Brain pericyte (primary cell): ENCODE data around the gene HES3.

ENCODE experiments used
- DNase-seq: peaks from one replicate; pipeline ENCODE4 v3.0.0-alpha.2; 2012; ENCODE audit warnings: low read depth, low spot score

Gene HES3

DNA sequence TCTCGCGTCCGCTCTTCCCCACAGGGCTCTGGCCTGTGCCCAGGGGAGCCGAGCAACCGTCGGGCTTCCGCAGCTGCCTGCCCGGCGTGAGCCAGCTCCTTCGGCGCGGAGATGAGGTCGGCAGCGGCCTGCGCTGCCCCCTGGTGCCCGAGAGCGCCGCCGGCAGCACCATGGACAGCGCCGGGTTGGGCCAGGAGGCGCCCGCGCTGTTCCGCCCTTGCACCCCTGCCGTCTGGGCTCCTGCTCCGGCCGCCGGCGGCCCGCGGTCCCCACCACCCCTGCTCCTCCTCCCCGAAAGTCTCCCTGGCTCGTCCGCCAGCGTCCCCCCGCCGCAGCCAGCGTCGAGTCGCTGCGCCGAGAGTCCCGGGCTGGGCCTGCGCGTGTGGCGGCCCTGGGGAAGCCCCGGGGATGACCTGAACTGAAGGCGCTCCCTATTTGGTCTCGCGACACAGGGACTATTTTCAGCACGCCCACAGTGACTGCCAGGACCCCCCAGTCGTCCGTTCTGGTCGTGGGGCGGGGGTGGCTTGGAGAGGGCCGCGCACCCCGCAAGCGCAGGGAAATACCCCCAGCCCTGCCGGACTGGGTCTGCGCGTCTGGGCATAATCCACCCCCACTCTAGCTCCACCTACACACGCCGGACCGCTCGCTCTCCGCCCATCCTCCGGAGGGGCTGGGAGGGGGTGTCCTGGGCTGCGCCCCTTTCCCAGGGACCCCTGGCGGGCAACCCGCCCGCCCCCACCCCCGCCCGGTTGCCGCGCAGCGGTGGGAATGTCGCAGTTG, 1.3 kb downstream of the HES3 start:
- DNase-seq = peak; percentile 32

DNA sequence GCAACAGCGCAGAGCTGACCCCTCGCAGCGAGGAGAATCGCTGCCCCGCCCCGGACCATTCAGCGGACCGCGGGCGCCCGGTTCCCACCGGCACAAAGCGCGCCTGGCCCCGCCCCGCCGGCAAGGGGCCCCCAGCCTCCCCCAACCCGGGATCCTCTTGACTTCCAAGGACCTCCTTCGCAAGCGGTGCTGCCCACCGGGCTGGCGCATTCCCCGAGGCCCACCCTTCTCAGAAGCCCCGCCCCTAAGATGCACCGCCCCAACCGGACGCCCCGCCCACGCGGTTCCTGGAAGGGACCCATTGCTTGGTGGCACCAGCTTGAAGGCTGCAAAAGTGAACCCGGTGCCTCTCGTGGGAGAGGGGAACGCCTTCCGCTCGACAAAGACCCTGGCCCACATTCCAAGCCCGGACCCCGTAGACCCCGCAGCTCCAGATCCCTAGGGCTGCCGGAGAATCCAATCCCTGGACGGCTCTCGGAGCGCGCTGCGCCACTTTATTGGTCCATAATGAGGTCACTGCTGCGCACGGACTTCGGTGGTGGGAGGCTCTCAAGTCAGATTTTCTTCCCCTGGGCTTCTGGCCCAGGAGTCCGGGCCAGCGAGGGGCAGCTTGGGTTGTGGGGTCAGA, 2.0 kb downstream of the HES3 start:
- DNase-seq = no peak

DNA sequence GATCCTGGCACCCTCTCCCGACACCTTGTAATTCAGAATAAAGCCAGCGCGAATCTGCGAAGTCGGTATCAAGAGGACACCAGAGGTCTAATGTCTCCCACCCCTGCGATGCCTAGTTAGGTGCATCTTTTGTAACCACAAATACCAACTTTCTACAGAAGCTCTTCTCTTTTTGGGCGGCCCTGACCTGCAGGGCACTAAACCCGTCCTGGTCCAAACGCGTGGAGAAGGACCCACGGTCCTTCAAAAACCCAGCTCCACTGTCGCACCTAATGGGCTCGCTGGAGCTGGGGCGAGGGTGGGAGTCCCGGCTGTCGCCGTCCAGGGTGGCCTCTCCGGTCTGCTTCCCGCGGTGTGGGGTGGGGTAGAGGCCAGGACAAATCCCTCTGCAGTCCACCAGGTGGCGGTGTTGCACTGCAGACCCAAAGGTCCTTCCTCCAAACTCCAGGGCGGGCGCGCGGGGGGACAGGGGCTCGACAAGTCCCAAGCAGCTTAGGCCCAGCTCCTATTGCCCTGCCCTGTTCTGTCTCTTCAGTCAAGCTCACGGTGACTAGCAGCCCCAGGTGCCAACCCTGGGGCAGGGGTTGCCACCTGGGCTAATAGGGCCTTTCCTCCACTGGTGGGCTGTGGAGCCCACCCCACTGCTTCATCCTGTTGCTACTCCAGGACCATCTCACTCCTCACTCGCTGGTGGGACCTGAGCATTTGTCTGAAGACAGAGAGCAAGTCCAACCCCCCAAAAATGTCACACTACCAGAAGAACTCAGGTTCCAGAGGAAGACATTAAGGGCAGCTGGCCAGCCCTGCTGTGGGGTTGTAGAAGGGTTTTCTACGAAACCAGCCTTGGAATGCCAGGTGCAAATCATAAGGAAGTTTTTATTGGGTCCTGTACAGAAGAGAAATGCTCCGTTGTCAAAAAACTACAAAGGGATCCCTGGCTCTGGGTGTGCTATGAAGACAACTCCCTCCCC, 2.8 kb downstream of the HES3 start:
- no peak for DNase-seq

DNA sequence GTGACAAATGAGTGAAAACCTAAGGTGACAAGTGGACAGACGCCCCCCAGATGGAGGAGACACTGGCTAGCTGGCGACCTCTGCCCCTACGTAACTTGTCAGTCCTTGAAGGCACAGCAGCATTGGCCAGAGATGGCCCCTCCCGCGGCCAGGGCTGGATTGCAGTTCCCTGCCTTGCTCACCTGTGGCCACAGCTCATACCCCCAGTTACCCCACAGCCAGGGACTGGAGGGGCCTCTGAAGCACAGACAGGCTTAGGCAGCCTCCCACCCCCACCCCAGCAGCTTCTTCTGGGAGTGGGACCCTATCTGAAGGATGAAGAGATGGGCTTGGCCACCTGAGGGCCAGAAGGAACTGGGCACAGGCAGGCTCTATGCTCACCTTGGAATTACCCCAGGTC, 3.7 kb downstream of the HES3 start:
- no peak for DNase-seq

DNA sequence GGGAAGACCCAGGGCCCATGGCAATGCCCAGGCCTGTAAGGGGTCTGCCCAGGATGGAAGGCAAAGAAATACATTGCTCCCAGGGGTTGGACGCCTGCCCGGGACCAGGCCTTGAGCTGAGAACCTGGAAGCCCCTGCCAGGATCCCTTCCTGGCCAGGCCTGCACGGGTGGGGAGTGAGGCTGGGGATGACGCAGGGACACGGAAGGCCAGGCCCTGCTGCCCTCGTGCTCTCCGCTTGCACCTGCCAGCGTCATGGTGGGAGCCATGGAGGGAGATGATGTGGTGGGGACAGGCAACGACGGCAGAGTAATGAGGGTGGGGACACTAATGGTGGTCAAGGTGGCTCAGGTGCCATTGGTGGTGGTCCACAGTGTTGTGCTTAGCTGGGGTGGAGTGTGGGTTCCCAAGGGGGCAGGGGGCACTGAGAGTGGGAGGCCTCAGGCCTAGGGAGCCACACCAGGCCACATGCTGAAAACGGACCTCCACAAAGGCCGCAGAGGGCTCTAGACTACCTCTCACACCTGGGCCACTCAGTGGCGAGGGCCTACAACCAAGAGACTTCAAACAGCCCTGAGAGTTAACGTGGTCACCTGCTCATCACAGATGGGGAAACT, 4.3 kb downstream of the HES3 start:
- DNase-seq = no peak

DNA sequence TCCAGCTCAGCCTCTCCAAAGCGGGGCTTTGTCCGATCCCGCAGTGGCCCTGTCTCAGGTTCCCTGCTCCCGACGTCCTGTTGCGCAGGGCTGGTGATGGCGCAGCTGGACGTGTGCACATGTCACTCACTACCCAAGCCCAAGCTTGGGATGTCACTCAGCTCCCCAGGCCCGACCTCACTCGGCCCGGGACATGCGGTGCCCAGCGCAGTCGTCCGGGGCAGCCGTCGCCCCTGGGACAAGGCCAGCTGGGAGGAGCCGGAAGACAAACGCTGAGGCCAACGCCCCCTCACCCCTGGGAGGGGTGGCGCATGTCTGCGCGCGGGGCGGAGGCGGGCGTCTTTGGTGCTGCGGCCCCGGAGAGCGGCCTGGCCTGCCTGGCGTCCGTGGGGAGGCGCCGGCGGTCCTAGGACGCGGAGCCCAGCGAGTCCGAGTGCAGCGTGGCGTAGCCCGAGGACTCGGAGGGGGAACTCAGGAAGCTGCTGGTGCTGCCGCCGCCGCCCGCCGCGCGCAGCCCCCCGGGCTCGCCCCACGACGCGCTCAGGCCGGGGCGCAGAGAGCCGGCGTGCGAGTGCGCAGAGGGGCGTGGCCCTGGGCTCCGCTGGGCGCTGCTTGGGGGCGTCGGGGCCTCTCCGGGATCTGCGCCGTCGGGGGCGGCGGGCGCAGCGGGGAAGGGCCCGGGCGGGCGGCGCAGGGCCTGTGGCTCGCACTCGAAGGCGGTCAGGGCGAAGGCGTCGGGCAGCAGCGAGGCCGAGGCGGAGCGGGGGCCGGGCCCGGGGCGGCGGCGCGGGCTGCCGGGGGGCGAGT, 5.2 kb downstream of the HES3 start:
- DNase-seq = no peak

DNA sequence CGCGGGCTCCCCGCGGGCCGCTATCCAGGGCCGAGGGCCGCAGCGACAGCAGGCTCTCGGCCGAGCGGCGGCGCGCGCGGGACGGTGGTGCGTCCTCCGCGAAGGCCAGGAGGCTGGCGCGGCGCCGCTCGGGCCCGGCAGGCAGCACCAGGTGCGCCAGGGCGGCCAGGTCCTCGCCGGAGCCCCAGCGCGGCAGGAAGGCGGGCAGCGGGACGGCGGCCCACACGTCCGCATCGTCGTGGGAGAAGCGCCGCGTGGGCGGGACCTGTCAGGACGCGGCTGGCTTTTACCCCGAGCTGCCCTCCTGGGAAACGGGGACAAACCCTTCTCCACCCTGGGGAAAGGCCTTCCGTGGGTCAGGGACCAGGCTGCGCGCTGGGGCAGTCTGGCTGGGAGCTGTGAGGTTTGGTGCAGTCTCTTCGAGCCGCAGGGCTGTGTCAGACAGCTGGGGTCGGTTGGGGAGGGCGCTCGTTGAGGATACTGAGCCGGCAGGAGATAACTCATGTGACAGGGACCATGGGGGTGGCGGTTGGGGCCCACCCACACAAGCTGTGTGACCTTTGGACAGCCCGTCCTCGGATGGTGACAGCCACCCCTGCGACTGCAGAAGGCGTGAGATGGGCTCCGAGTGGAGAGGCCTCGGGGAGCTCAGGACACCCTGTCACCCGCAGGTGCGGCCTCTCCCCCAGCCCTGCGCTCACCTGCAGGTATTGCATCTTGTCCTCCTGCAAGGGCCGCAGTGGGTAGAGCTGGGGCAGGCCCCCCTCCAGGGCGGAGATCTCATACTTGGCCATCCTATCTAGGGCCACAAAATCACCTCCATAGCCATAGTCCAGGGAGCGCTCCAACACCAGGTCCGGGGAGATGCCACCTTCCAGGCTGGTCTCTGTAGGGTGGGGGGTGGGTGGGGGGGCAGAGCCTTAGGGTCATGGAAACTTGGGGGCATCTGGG, 6.0 kb downstream of the HES3 start:
- DNase-seq = no peak

GRCh38 chr1:6251233-6251632, 7.3 kb downstream of the HES3 start:
- no peak for DNase-seq

GRCh38 chr1:6251681-6252373, 7.8 kb downstream of the HES3 start:
- DNase-seq = no peak

DNA sequence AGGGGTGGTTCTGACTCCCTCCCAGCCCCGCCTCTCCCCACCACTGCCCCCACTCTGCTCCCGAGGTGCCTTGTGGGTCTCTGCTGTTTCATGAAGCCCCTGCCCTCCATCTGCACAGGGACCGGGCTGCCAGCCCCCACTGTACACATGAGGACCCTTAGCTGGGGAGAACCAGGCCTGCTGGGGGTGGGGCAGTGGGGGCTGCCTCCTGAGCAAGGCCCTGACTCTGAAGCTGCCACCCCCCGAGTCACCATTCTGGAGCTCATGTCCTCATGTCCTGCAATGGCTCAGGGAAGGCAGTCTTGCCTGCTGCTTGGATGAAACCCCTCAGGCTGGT, 8.4 kb downstream of the HES3 start:
- no peak for DNase-seq

DNA sequence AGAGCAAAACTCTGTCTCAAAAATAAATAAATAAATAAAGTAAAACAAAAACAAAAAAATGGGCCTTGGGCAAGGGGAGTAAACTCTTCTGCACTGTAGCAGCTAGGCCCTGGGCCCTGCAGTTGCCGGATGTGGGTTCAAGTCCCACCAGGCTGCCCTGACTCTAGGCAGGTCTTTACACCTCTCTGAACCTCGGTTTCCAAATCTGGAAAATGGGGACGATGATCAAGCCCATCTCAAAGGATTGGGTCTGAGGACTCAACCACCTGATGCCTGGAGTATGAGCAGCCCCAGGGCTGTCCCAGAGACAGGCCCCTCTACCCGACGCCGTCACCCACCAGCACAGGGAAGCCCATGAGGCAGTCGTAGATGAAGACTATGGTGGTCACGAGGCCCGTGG, 9.4 kb downstream of the HES3 start:
- no peak for DNase-seq

GRCh38 chr1:6254691-6255090, 10.7 kb downstream of the HES3 start:
- DNase-seq = no peak

GRCh38 chr1:6256645-6257044, 12.7 kb downstream of the HES3 start:
- DNase-seq = no peak

DNA sequence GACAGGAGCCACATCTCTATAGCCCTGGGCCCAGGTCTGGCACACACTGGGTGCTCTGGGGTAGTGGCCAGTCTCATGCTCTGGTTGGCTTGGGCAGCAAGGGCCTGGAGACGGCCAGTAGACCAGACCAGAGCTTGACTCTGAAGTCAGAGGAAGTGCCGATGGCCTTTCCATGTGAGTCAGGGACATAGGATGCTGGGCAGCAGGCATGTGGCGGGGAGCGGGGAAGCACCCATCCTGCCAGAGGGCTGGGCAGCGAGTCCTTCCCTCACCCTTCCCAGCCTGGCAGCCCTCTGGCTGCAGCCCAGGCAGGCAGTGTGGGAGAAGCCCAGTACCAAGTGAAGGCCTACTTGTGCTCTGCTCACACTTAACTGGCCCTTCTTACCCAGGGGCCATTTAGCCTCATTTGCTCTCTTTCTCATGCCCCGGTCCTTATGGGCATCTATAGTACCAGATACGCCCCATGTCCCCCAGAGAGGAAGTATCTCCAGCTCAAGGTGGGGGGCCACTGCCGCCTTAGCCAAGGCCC, 13.6 kb downstream of the HES3 start:
- no peak for DNase-seq

DNA sequence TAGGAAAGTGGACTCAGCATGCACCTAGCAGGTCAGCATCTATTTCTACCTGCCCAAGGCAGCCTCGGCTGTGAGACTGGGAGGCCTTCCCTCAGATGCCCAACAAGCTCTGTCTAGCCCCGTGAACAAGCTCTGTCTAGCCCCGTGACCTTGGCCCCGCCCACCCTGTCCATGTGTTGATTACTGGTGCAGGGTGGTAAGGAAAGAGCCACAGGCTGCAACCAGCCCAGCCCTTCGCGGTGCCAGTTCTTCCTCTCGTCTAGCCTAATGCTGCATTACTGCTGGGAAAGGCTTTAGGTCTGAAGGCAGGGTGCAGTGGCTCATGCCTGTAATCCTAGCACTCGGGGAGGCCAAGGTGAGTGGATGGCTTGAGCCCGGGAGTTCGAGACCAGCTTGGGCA, 14.7 kb downstream of the HES3 start:
- no peak for DNase-seq

DNA sequence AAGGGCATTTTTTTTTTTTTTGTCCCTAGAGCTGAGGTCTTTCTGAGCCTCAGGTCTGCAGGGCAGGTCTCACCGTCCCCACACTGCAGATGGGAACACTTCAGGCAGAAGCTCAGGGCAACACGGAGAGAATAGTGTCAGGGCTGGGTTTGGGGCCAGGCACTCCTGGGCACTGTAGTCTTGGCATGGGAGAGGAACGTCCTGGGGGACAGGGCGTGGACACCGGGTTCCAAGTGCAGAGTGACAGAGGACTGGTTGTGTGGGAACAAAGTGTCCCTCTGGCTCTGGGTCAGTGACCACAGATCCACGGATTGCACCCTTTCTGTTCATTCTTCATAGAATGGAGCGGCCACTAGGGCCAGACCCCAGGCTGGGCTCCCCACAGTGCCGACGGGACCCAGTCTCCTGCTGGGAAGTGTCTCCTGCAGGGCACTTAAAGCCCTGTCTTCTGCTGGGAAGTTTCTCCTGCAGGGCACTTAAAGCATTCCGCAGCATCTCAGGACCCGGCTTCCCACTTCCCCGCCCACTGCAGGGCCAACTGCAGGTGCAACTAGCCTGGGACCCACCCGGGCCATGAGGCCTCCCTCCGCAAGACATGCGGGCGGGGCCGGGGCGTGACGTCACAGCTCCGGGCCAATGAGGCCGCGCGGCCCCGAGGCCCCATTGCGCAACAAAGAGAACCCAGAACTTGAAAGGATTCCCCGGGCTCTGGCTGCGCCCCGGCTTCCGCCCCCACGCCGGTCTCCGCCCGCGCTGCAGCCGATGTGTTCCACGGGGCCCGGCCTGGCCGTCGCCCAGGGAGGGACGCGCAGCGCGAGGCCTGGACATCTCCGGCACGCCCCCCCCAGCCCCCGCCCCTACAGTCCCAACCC, 15.7 kb downstream of the HES3 start:
- DNase-seq = no peak

GRCh38 chr1:6260433-6260934, 16.5 kb downstream of the HES3 start:
- no peak for DNase-seq
